ENCODE data around the gene F8A3.
"Not testable (repeated sequence)": the region's sequence is repeated elsewhere in the genome, so short reads cannot be mapped to it uniquely, and the experiment has no call there.

The F8A3 gene
- total RNA-seq: 0 reads per million in 2 donors

DNA sequence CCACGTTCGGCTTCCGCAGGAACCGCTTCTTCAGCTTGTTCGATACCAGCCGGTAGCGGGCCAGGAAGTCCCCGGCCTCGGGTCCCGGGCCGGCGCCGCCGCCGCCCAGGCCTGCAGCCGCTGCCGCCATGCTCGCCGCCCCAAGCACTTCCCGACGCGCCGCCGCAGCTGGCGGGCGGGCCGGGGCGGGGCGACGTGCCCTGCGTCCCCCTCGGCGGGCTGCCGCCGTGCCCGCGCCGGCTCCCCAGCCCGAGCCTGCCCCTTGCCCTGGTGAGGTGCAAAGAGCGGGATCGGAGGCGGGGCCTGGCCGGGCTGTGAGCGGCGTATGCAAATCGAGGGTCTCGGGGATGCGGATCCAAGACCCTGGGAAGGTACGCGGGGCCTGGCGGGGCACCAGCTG, at the start of gene F8A3:
Gene F8A3 (minus strand): TSS at position 150 of the 400 bp plus-strand sequence. CDS start 20 bp downstream, at position 130.
- DNase-seq: not testable (repeated sequence)

DNA sequence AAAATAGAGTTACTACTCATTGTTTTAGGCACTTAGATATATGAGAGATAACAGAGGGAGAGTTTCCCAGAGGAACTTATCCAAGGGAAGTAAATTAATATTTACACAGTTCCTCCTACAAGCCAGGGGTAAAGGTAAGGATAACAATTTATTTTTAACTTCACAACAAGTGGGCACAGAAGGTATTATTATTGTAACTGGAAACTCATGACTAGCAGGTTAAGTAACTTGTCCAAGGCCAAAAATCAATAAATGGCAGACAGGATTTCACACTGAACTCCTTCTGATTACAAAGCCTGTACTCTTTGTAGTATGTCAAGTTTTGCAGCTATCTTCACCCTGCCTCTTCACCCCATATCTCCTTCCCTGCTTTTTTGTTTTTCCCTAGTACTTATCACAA, 46.9 kb upstream of the F8A3 start:
- DNase-seq: no peak

DNA sequence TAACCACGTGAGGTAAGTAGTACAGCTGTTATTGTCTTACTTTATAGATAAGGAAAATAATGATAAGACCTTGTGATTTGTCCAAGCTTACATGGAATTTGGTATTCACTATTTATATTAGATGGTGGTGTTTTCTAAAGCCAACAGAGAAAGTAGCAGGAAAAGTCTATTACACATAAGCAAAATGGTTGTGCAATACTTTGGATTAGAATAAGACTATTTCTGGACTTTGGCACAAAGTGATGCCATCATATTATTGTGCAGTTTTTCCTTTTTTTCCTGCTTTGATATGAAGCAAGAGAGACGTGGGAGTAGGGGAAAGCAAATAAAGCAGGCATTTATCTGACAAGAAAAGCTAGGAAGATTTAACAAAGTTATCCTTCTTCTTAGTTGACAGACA, 36.7 kb upstream of the F8A3 start:
- DNase-seq: not testable (repeated sequence)

DNA sequence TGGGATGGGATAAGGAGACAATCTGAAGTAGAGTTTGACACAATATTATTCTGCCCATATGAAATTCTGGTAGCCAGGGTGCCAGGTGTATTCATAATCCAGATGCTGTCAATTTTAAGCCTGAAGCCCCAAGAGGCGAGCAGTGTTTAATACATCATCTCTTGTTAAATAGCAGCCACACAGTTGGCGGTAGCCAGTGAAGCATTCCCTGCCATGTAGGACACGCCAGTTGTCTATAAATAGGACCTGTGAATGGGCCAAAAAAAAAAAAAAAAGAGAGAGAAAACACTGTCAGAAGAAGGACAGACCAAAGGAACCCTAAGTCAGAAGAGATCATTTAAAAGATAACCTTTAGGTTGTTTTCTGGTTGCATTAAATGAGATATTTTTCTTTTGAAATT, 33.0 kb upstream of the F8A3 start:
- DNase-seq: not testable (repeated sequence)

DNA sequence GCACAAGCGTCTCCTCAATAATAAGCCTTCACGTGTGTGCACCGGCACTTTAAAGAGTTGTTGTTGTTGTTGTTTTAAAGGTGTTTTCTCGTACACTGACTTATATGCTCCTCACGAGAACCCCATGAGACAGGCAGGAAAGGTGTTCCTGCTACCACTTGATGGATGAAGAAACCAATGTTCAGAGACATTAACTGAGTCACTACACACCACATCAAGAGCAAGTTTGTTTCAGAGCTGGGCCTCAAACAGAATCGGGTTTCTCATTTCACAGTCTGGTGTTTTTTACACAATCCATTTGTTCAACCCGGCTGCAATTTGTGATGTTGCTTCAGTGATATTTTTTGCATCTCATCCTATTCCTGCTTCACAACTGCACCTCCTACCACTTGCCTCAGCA, 18.7 kb upstream of the F8A3 start:
- DNase-seq: not testable (repeated sequence)

DNA sequence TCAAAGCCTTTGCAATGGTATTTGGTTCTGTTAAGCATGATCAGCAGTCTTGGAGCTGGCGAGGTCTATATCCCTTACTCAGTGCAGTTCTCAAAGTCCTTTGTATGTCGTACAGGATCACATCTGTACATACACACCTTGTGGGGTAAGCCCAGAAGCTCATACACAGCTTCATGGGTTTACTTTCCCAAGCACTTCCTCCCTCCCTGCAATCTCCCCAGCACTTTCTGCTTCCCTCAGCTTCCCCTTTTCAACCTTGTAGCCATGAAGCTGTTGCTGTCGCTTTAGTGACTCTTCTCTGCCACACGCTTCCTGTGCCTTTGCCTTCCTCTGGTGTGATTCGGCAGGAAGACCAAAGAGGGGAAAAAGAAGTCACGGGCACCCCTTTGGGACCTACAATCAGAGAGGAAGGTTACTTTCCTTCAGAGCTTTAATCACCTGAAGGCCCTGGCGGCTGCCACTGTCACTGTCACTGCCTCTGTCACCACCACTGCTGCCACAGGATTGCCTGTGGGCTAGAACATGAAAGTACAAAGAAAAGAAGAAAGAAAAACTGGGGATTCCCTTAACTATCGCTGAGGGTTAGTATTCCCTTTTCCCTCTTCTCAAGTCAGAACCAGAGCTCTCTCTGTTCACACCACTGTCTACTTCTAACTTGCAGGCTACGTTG, 8.0 kb upstream of the F8A3 start:
- not testable (repeated sequence) for DNase-seq

DNA sequence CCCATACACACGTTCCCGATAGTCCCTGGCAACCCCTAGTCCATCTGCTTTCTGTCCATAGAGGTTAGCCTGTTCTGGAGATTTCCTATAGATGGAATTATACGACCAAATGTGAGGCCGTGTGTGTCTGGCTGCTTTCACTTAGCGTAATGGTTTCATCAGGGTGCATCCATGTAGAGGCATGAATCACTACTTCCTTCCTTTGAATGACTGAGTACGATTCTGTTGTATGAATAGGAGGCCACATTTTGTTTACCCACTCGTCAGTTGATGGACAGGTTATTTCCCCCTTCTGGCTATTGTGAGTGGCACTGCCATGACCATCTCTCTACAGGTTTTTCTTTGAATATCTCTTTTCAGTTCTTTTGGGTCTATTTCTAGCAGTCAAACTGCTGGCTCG, 2.1 kb upstream of the F8A3 start:
- not testable (repeated sequence) for DNase-seq

DNA sequence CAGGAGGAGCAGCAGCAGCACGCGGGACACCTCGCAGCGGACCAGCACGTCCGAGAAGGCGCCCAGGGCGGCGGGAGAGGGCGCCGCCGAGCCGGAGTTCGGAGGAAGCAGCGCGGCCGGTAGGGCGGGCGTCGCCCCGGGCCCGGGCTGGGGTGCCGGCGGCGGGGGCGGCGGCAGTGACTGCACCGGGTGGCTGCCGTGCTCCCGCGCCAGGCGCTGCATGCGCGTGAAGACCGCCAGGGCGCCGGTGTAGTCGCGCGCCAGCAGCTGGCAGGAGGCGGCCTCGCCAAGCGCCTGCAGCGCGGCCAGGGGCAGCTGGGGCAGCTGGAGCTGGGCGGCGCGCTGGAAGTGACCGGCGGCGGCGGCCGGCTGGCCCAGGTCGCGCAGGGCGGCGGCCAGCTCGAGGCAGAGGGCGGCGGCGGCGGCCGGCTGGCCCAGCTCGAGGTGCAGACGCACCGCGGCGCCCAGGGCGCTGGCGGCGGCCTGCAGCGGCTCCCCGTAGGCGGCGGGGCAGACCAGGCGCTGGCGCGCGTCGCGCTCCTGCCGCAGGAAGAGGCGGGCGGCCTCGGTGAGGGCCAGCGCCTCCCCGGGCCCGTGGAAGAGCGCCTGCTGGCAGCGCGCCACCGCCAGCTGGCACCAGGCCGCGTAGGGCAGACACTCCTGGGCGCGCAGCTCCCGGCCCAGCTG, 516 bp downstream of the F8A3 start:
- DNase-seq: not testable (repeated sequence)

DNA sequence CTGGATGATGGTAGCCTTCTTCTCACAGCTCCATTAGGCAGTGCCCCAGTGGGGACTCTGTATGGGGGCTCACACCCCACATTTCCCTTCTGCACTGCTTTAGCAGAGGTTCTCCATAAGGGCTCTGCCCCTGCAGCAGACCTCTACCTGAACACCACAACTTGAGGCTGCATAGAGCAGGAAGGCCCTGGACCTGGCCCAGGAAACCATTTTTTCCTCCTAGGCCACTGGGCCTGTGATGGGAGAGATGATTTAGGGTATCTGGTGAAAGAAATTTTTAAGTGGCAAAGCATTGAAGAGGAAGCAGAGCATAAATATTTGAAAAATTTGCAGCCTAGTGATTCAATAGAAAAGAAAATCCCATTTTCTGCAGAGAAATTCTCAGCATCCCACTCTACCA, 17.3 kb downstream of the F8A3 start:
- no peak for DNase-seq

DNA sequence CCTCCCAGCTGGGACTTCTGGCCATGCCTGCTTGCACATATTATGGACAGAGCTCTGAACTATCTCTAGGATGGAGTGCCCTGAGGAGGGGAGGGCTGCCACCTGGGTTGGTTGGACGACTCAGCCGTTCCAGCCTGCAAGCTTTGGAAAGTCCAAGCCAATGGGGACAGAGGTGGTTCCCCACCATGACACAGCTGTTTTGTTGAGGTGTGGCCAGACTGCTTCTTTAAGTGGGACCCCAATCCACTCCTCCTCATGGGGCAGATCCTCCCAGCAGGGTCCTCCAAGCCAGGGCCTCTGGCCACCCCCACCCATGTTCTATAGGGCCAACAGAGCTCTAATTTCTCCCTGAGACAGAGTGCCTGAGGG, 22.7 kb downstream of the F8A3 start:
- DNase-seq: no peak

DNA sequence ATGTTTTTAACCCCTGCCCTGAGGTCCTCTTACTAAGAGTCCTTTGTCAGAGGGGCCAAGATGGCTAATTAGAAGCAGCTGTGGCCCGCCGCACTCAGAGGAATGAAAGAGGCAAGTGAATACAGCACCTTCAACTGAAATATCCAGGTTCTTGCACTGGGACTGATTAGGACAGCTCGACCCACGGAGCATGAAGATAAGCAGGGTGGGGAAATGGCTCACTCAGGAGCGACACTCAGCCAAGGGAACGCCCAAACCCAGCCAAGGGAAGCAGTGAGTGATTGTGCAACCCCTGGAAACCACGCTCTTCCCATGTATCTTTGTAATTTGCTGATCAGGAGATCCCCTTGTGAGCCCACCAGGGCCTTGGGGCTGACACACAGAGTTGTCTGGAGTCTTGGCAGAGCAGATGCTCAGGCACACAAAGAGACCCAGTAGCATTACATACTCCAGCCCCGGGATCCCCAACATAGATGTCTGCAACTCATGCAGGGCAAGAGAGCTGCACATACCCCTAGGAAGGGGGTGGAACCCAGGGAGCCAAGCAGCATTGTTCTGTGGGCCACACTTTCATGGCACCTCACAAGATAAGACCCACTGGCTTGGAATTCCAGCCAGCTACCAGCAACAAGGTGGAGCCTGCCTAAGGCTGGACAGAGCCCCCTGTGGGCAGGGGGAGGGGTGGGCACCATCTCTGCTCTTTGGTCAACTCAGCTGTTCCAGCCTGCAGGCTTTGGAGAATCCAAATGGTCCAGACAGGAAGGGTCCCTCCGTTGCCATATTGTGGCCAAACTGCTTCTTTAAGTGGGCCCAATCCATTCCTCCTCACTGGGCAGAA, 23.3 kb downstream of the F8A3 start:
- no peak for DNase-seq

DNA sequence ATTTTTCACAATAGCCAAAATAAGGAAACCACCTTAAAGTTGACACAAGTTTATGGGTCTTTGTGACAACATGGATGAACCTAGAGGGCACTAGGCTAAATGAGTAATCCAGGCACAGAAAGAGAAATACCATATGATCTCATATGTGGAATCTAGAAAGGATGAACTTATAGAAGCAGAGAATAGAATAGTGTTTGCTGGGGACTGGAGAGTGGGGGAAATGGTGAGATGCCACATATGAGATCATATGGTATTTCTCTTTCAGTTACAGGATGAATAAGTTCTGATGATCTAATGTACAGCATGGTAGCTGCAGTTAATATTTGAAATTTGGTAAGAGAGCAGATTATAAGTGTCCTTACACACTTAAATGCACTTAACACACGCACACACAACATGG, 40.7 kb downstream of the F8A3 start:
- DNase-seq: no peak
